Measurements from ENCODE around the gene ADK. TPM values are rescaled to one million over a fixed set of nuclear protein-coding genes. Genes with fewer than 3 reads are reported as not detected.

ADK gene
- total RNA-seq, 1 experiment from 2014 or later: 159 TPM

DNA sequence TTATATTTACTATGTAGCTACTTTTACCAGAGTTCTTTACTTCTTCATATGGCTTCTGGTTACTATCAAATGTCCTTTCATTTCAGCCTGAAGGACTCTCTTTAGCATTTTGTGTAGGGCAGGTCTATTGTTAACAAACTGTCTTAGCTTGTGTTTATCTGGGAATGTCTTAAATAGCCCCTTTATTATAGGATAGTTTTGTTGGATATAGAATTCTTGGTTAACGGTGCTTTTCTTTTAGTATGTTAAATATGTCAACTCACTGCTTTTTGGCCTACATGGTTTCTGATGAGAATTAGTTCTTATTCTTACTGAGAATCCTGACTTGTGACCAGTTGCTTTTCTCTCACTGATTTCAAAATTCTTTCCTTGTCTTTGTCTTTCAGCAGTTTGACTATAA is 169.0 kb downstream of the ADK start:
- Histone ChIP-seq H3K9me2 (ENCODE audit: insufficient read depth) (no peaks in the 10 kb centered on the region), H3K4me3 (no peak overlapping the region), H3K4me1 (replicated peaks; ENCODE audit: insufficient read depth) (no peaks in the 10 kb centered on the region), H3K4me2 (no peak overlapping the region), H3F3A (ENCODE audit: insufficient read depth, low read depth) (no peaks in the 10 kb centered on the region; the same call in 1 of the 2 replicates), H3K79me2 (ENCODE audit: low read depth) (0 out of 2 replicates have a peak, but pooled peaks cover 4% of the 10 kb centered on the region), H3K27ac (peak overlapping the region; percentile 11; the same call in 1 of the 2 replicates), H3K27me3 (ENCODE audit: insufficient read depth, low read depth) (no peaks in the 10 kb centered on the region), H3K9me3 (ENCODE audit: insufficient read depth, low read depth) (no peaks in the 10 kb centered on the region), H3K36me3 (ENCODE audit: low read depth) (no peaks in the 10 kb centered on the region), H2AFZ (no peak overlapping the region), H4K20me1 (ENCODE audit: insufficient read depth) (peaks cover 2% of the 10 kb centered on the region; the same call in 1 of the 2 replicates)
- TF ChIP-seq EZH2 (IDR thresholded peaks at IDR 0.05; ENCODE audit: low read depth) (no peak), CTCF (conservative IDR thresholded peaks at IDR 0.05) (no peak)
- no peak for DNase-seq
- ChIA-PET CTCF (no interaction called here), POLR2A (ENCODE audit: unreplicated experiment) (no interaction called here)
- intact Hi-C loops (cut with micrococcal nuclease; ENCODE audit: unreplicated experiment): no loop called here
- BruUV-seq (replicated peaks): no TSS peak

- Histone ChIP-seq H3K79me2 (ENCODE audit: low read depth) (0 out of 2 replicates have a peak, but pooled peaks cover 4% of the 10 kb centered on the region), H4K20me1 (ENCODE audit: insufficient read depth) (peaks cover 2% of the 10 kb centered on the region; the same call in 1 of the 2 replicates), H3F3A (ENCODE audit: insufficient read depth, low read depth) (no peaks in the 10 kb centered on the region; the same call in 1 of the 2 replicates), H3K27ac (peak overlapping the region; percentile 11; the same call in 1 of the 2 replicates), H3K27me3 (ENCODE audit: insufficient read depth, low read depth) (no peaks in the 10 kb centered on the region), H3K9me3 (ENCODE audit: insufficient read depth, low read depth) (no peaks in the 10 kb centered on the region), H3K4me1 (replicated peaks; ENCODE audit: insufficient read depth) (no peaks in the 10 kb centered on the region), H3K4me2 (no peak overlapping the region), H3K9me2 (ENCODE audit: insufficient read depth) (no peaks in the 10 kb centered on the region), H3K36me3 (ENCODE audit: low read depth) (no peaks in the 10 kb centered on the region), H2AFZ (no peak overlapping the region), H3K4me3 (no peak overlapping the region)
- ChIA-PET POLR2A (ENCODE audit: unreplicated experiment) (no interaction called here), CTCF (no interaction called here)
- TF ChIP-seq EZH2 (IDR thresholded peaks at IDR 0.05; ENCODE audit: low read depth) (no peak), CTCF (conservative IDR thresholded peaks at IDR 0.05) (no peak)
- intact Hi-C loops (cut with micrococcal nuclease; ENCODE audit: unreplicated experiment): no loop called here
- no peak for DNase-seq
- BruUV-seq (replicated peaks): no TSS peak
Measured at GRCh38 chr10:74320717-74321116, 169.7 kb downstream of the ADK start.

GRCh38 chr10:74322141-74322540 is 171.1 kb downstream of the ADK start:
- H2AFZ ChIP-seq: no peak overlapping the region
- no peaks in the 10 kb centered on the region for H3K9me2 ChIP-seq (ENCODE audit: insufficient read depth)
- no peak overlapping the region for H3K27ac ChIP-seq
- TF ChIP-seq CTCF (conservative IDR thresholded peaks at IDR 0.05): no peak
- TF ChIP-seq EZH2 (IDR thresholded peaks at IDR 0.05; ENCODE audit: low read depth): no peak
- no peaks in the 10 kb centered on the region for H3K27me3 ChIP-seq (ENCODE audit: insufficient read depth, low read depth)
- H4K20me1 ChIP-seq (ENCODE audit: insufficient read depth): peaks cover 2% of the 10 kb centered on the region; the same call in 1 of the 2 replicates
- H3K79me2 ChIP-seq (ENCODE audit: low read depth): 0 out of 2 replicates have a peak, but pooled peaks cover 4% of the 10 kb centered on the region
- BruUV-seq (replicated peaks): no TSS peak
- ChIA-PET POLR2A (ENCODE audit: unreplicated experiment) (no interaction called here), CTCF (no interaction called here)
- H3K36me3 ChIP-seq (ENCODE audit: low read depth): no peaks in the 10 kb centered on the region
- no peak overlapping the region for H3K4me2 ChIP-seq
- intact Hi-C loops (cut with micrococcal nuclease; ENCODE audit: unreplicated experiment): no loop called here
- no peaks in the 10 kb centered on the region for H3K4me1 ChIP-seq (replicated peaks; ENCODE audit: insufficient read depth)
- H3K4me3 ChIP-seq: no peak overlapping the region
- DNase-seq: no peak
- no peaks in the 10 kb centered on the region; the same call in 1 of the 2 replicates for H3F3A ChIP-seq (ENCODE audit: insufficient read depth, low read depth)
- no peaks in the 10 kb centered on the region for H3K9me3 ChIP-seq (ENCODE audit: insufficient read depth, low read depth)
